ENCODE measurements around the gene GXYLT1. TPM values are rescaled to one million over a fixed set of nuclear protein-coding genes. Genes with fewer than 3 reads are reported as not detected.

GXYLT1 gene
- total and polyA plus RNA-seq, 2 experiments from 2014 or later, result 3.9 to 13.4 TPM

DNA sequence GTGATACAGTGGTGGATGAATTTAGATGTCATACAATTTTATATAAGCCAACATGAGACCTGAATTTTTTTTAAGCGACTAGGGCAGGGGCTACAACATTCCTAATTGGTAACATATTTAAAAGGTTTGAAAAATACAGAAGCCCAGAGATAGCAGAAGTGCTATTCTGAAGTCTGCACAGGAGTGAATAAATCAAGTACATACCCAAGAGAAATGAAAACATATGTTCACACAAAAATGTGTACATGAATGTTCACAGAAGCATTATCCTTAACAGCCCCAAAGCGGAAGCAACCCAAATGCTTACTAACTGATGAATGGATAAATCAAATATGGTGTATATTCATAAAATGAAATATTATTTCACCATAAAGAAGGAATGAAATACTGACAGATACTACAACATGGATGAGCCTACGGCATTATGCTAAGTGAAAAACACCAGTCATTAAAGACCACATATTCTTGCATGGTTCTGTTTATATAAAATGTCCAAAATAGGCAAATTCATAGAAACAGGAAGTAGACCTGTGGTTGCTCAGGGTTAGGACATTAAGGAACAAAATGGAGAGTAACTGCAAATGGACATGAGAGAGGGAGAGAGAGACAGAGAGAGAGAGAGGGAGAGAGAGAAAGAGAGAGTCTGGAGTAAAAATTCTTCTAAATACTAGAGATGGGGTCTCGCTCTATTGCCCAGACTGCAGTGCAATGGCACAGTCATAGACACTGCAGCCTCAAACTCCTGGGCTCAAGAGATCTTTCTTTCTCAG, 28.0 kb upstream of the GXYLT1 start:
- Mint-ChIP-seq H3K4me3 (no peak overlapping the region), H3K9me3 (peaks cover 15% of the 10 kb centered on the region), H3K4me1 (peaks cover 3% of the 10 kb centered on the region; the same call in 2 of the 3 replicates), H3K36me3 (ENCODE audit: low read depth) (peaks cover 10% of the 10 kb centered on the region; the same call in 2 of the 3 replicates), H3K27me3 (ENCODE audit: insufficient read depth, low read depth, poor library complexity) (no peaks in the 10 kb centered on the region), H3K27ac (no peak overlapping the region)
- Histone ChIP-seq H3K4me2 (no peak overlapping the region), H3K36me3 (ENCODE audit: insufficient read depth) (peaks cover 5% of the 10 kb centered on the region; the same call in 1 of the 2 replicates), H3K4me1 (ENCODE audit: insufficient read depth) (peaks cover 3% of the 10 kb centered on the region), H4K20me1 (replicated peaks; ENCODE audit: insufficient read depth) (no peaks in the 10 kb centered on the region), H3K9me2 (ENCODE audit: insufficient read depth) (no peaks in the 10 kb centered on the region), H3K79me2 (replicated peaks; ENCODE audit: insufficient read depth) (no peaks in the 10 kb centered on the region), H2AFZ (no peak overlapping the region), H3K27me3 (ENCODE audit: insufficient read depth) (no peaks in the 10 kb centered on the region), H3K4me3 (no peak overlapping the region), H3K27ac (ENCODE audit: low read depth) (no peak overlapping the region), H3F3A (replicated peaks; ENCODE audit: low read depth) (no peaks in the 10 kb centered on the region)
- no peak for TF ChIP-seq STAT1 (IDR thresholded peaks at IDR 0.05; ENCODE audit: unreplicated experiment)
- no peak for TF ChIP-seq EZH2phosphoT487 (IDR thresholded peaks at IDR 0.05; ENCODE audit: unreplicated experiment)
- no peak for ATAC-seq
- no peak for DNase-seq (ENCODE audit: low spot score)

DNA sequence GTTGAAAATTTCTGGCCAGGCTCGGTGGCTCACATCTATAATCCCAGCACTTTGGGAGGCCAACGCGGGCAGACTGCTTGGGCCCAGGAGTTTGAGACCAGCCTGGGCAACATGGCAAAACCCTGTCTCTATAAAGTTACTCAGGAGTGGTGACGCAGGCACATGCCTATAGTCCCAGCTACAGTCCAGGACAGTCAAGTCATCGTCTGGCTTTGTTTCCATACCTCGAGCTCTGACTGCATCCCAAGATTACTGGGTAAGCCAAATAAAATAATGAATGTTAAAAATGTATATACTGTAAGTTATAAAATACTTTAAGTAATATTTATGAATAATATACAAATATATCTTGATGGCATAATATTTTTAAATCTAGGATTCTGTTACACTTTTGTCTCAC, 23.0 kb upstream of the GXYLT1 start:
- no peak for ATAC-seq
- H3F3A ChIP-seq (replicated peaks; ENCODE audit: low read depth), result no peaks in the 10 kb centered on the region
- H3K36me3 ChIP-seq (ENCODE audit: insufficient read depth), result no peaks in the 10 kb centered on the region
- H3K79me2 ChIP-seq (replicated peaks; ENCODE audit: insufficient read depth), result no peaks in the 10 kb centered on the region
- H2AFZ ChIP-seq, result no peak overlapping the region
- Mint-ChIP-seq H3K9me3 (no peaks in the 10 kb centered on the region), H3K4me3 (no peak overlapping the region), H3K27me3 (ENCODE audit: insufficient read depth, low read depth, poor library complexity) (no peaks in the 10 kb centered on the region), H3K4me1 (no peaks in the 10 kb centered on the region), H3K36me3 (ENCODE audit: low read depth) (no peaks in the 10 kb centered on the region), H3K27ac (no peak overlapping the region)
- no peaks in the 10 kb centered on the region for H3K4me1 ChIP-seq (ENCODE audit: insufficient read depth)
- DNase-seq (ENCODE audit: low spot score), result no peak
- no peak overlapping the region for H3K4me2 ChIP-seq
- no peaks in the 10 kb centered on the region for H3K27me3 ChIP-seq (ENCODE audit: insufficient read depth)
- H3K4me3 ChIP-seq, result no peak overlapping the region
- no peak overlapping the region for H3K27ac ChIP-seq (ENCODE audit: low read depth)
- no peaks in the 10 kb centered on the region for H4K20me1 ChIP-seq (replicated peaks; ENCODE audit: insufficient read depth)
- no peaks in the 10 kb centered on the region for H3K9me2 ChIP-seq (ENCODE audit: insufficient read depth)
- no peak for TF ChIP-seq NANOG (IDR thresholded peaks at IDR 0.05; ENCODE audit: borderline replicate concordance)
- TF ChIP-seq, protein P1, sequence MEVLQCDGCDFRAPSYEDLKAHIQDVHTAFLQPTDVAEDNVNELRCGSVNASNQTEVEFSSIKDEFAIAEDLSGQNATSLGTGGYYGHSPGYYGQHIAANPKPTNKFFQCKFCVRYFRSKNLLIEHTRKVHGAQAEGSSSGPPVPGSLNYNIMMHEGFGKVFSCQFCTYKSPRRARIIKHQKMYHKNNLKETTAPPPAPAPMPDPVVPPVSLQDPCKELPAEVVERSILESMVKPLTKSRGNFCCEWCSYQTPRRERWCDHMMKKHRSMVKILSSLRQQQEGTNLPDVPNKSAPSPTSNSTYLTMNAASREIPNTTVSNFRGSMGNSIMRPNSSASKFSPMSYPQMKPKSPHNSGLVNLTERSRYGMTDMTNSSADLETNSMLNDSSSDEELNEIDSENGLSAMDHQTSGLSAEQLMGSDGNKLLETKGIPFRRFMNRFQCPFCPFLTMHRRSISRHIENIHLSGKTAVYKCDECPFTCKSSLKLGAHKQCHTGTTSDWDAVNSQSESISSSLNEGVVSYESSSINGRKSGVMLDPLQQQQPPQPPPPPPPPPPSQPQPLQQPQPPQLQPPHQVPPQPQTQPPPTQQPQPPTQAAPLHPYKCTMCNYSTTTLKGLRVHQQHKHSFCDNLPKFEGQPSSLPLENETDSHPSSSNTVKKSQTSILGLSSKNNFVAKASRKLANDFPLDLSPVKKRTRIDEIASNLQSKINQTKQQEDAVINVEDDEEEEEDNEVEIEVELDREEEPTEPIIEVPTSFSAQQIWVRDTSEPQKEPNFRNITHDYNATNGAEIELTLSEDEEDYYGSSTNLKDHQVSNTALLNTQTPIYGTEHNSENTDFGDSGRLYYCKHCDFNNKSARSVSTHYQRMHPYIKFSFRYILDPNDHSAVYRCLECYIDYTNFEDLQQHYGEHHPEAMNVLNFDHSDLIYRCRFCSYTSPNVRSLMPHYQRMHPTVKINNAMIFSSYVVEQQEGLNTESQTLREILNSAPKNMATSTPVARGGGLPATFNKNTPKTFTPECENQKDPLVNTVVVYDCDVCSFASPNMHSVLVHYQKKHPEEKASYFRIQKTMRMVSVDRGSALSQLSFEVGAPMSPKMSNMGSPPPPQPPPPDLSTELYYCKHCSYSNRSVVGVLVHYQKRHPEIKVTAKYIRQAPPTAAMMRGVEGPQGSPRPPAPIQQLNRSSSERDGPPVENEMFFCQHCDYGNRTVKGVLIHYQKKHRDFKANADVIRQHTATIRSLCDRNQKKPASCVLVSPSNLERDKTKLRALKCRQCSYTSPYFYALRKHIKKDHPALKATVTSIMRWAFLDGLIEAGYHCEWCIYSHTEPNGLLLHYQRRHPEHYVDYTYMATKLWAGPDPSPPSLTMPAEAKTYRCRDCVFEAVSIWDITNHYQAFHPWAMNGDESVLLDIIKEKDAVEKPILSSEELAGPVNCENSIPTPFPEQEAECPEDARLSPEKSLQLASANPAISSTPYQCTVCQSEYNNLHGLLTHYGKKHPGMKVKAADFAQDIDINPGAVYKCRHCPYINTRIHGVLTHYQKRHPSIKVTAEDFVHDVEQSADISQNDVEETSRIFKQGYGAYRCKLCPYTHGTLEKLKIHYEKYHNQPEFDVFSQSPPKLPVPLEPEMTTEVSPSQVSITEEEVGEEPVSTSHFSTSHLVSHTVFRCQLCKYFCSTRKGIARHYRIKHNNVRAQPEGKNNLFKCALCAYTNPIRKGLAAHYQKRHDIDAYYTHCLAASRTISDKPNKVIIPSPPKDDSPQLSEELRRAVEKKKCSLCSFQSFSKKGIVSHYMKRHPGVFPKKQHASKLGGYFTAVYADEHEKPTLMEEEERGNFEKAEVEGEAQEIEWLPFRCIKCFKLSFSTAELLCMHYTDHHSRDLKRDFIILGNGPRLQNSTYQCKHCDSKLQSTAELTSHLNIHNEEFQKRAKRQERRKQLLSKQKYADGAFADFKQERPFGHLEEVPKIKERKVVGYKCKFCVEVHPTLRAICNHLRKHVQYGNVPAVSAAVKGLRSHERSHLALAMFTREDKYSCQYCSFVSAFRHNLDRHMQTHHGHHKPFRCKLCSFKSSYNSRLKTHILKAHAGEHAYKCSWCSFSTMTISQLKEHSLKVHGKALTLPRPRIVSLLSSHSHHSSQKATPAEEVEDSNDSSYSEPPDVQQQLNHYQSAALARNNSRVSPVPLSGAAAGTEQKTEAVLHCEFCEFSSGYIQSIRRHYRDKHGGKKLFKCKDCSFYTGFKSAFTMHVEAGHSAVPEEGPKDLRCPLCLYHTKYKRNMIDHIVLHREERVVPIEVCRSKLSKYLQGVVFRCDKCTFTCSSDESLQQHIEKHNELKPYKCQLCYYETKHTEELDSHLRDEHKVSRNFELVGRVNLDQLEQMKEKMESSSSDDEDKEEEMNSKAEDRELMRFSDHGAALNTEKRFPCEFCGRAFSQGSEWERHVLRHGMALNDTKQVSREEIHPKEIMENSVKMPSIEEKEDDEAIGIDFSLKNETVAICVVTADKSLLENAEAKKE (CRISPR knock-in tag; IDR thresholded peaks at IDR 0.05), result no peak
- no peak for TF ChIP-seq CREB1 (CRISPR knock-in tag; IDR thresholded peaks at IDR 0.05; ENCODE audit: low read depth)
- no peak for TF ChIP-seq EZH2 (IDR thresholded peaks at IDR 0.05; ENCODE audit: low read depth, unreplicated experiment)
- TF ChIP-seq, protein P2, sequence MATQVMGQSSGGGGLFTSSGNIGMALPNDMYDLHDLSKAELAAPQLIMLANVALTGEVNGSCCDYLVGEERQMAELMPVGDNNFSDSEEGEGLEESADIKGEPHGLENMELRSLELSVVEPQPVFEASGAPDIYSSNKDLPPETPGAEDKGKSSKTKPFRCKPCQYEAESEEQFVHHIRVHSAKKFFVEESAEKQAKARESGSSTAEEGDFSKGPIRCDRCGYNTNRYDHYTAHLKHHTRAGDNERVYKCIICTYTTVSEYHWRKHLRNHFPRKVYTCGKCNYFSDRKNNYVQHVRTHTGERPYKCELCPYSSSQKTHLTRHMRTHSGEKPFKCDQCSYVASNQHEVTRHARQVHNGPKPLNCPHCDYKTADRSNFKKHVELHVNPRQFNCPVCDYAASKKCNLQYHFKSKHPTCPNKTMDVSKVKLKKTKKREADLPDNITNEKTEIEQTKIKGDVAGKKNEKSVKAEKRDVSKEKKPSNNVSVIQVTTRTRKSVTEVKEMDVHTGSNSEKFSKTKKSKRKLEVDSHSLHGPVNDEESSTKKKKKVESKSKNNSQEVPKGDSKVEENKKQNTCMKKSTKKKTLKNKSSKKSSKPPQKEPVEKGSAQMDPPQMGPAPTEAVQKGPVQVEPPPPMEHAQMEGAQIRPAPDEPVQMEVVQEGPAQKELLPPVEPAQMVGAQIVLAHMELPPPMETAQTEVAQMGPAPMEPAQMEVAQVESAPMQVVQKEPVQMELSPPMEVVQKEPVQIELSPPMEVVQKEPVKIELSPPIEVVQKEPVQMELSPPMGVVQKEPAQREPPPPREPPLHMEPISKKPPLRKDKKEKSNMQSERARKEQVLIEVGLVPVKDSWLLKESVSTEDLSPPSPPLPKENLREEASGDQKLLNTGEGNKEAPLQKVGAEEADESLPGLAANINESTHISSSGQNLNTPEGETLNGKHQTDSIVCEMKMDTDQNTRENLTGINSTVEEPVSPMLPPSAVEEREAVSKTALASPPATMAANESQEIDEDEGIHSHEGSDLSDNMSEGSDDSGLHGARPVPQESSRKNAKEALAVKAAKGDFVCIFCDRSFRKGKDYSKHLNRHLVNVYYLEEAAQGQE (IDR thresholded peaks at IDR 0.05; ENCODE audit: unreplicated experiment), result no peak
- no peak for TF ChIP-seq ZNF114 (CRISPR knock-in tag; IDR thresholded peaks at IDR 0.05)
- no peak for TF ChIP-seq POLR2AphosphoS5 (IDR thresholded peaks at IDR 0.05; ENCODE audit: low read depth)
- TF ChIP-seq, protein P3, sequence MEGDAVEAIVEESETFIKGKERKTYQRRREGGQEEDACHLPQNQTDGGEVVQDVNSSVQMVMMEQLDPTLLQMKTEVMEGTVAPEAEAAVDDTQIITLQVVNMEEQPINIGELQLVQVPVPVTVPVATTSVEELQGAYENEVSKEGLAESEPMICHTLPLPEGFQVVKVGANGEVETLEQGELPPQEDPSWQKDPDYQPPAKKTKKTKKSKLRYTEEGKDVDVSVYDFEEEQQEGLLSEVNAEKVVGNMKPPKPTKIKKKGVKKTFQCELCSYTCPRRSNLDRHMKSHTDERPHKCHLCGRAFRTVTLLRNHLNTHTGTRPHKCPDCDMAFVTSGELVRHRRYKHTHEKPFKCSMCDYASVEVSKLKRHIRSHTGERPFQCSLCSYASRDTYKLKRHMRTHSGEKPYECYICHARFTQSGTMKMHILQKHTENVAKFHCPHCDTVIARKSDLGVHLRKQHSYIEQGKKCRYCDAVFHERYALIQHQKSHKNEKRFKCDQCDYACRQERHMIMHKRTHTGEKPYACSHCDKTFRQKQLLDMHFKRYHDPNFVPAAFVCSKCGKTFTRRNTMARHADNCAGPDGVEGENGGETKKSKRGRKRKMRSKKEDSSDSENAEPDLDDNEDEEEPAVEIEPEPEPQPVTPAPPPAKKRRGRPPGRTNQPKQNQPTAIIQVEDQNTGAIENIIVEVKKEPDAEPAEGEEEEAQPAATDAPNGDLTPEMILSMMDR (conservative IDR thresholded peaks at IDR 0.05; ENCODE audit: low read depth in 2 of 2), result no peak
